NT2/D1 (cell line): ENCODE results near the gene KIAA1217.

Experiments used
- DNase-seq: peaks from one replicate; pipeline ENCODE4 v3.0.0-alpha.2; 2011; ENCODE audit warnings: low read depth, low spot score
- H3K27me3 ChIP-seq: 2 replicates; pipeline ENCODE4 v1.6.0; 2011; ENCODE audit warnings: mild to moderate bottlenecking; ENCODE audit not compliant: insufficient read length, insufficient read depth
- H3K36me3 ChIP-seq: 2 replicates; pipeline ENCODE4 v1.6.1; 2011; ENCODE audit warnings: mild to moderate bottlenecking, low read length, mixed read lengths; ENCODE audit not compliant: insufficient read depth, insufficient read length
- H3K4me1 ChIP-seq: 2 replicates; pipeline ENCODE4 v1.5.1; 2011; ENCODE audit not compliant: insufficient read depth, insufficient read length
- H3K4me3 ChIP-seq: 2 replicates; pipeline ENCODE4 v1.5.1; 2011; ENCODE audit warnings: low read depth; ENCODE audit not compliant: insufficient read length
- H3K9ac ChIP-seq: 2 replicates; pipeline ENCODE4 v1.6.0; 2011; ENCODE audit warnings: low read depth; ENCODE audit not compliant: insufficient read length
- H3K9me3 ChIP-seq: 2 replicates; pipeline ENCODE4 v1.5.1; 2011; ENCODE audit warnings: mild to moderate bottlenecking, low read length; ENCODE audit not compliant: insufficient read depth
- SUZ12 ChIP-seq: IDR thresholded peaks from 2 replicates; pipeline ENCODE4 v1.6.1; 2011; ENCODE audit not compliant: insufficient read length, insufficient read depth; ENCODE audit errors: extremely low read depth
- YY1 ChIP-seq: IDR thresholded peaks from 2 replicates; pipeline ENCODE4 v1.6.1; 2011; ENCODE audit not compliant: insufficient read length, insufficient read depth
- ZNF274 ChIP-seq: IDR thresholded peaks from 2 replicates; pipeline ENCODE4 v1.6.1; 2011; ENCODE audit warnings: mild to moderate bottlenecking, low read depth, low read length

KIAA1217 gene

DNA sequence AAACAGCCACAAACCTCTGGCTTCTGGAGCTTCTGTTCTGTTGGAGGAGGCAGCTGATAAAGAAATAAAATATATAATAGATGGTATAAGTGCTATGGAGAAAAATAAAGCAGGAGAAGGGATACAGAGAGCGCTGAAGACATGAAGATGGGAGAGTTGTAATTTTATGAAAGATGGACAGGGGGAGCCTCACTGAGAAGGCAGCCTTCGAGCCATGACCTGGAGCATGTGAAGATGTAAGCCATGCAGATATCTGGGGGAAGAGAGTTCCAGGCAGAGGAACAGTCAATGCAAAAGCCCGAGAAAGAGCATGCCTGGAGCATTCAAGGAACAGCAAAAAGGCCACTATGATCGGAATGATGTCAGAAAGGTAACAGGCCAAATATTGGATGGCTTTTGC is 187.5 kb downstream of the KIAA1217 start:
- Histone ChIP-seq H3K36me3 (peaks cover 20% of the 10 kb centered on the region), H3K9ac (no peak overlapping the region), H3K27me3 (no peaks in the 10 kb centered on the region), H3K4me1 (no peaks in the 10 kb centered on the region), H3K4me3 (no peak overlapping the region), H3K9me3 (no peaks in the 10 kb centered on the region)
- TF ChIP-seq SUZ12 (no peak), YY1 (no peak), ZNF274 (no peak)
- no peak for DNase-seq

DNA sequence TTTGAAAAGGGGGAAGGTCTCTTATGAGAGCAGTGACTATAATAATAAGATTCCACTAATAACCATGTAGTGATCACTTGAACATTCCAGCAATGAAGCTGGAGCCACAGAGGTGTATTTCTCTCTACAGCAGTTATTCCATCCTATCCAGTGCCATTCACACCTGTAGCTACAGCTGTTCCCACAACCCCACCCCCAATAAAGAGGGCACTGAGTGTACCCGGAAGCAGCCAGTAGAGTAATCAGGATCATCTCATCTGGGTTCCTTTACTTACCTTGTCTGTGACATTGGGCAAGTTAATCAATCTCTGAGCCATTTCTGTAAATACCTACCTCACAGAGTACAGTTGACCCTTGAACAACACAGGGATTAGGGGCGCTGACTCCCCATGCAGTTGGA is 188.7 kb downstream of the KIAA1217 start:
- TF ChIP-seq YY1, result no peak
- no peak for TF ChIP-seq SUZ12
- no peak for TF ChIP-seq ZNF274
- Histone ChIP-seq H3K9me3 (no peaks in the 10 kb centered on the region), H3K9ac (no peak overlapping the region), H3K4me3 (no peak overlapping the region), H3K27me3 (no peaks in the 10 kb centered on the region), H3K36me3 (peaks cover 20% of the 10 kb centered on the region), H3K4me1 (no peaks in the 10 kb centered on the region)
- no peak for DNase-seq

- peaks cover 8% of the 10 kb centered on the region for H3K36me3 ChIP-seq
- TF ChIP-seq SUZ12 (no peak), YY1 (no peak), ZNF274 (no peak)
- H3K4me3 ChIP-seq, result no peak overlapping the region
- no peaks in the 10 kb centered on the region for H3K9me3 ChIP-seq
- H3K4me1 ChIP-seq, result no peaks in the 10 kb centered on the region
- DNase-seq, result no peak
- H3K27me3 ChIP-seq, result no peaks in the 10 kb centered on the region
- no peak overlapping the region for H3K9ac ChIP-seq
Observed at GRCh38 chr10:24404567-24404966, 195.6 kb downstream of the KIAA1217 start.

GRCh38 chr10:24405635-24406034 is 196.7 kb downstream of the KIAA1217 start:
- H3K4me1 ChIP-seq, result no peaks in the 10 kb centered on the region
- no peak overlapping the region for H3K9ac ChIP-seq
- no peaks in the 10 kb centered on the region for H3K9me3 ChIP-seq
- H3K27me3 ChIP-seq, result no peaks in the 10 kb centered on the region
- H3K36me3 ChIP-seq, result no peaks in the 10 kb centered on the region
- no peak overlapping the region for H3K4me3 ChIP-seq
- TF ChIP-seq YY1 (no peak), SUZ12 (no peak), ZNF274 (no peak)
- no peak for DNase-seq

- Histone ChIP-seq H3K9ac (no peak overlapping the region), H3K4me3 (no peak overlapping the region), H3K36me3 (no peaks in the 10 kb centered on the region), H3K27me3 (no peaks in the 10 kb centered on the region), H3K9me3 (no peaks in the 10 kb centered on the region), H3K4me1 (no peaks in the 10 kb centered on the region)
- TF ChIP-seq SUZ12, result no peak
- no peak for TF ChIP-seq ZNF274
- no peak for TF ChIP-seq YY1
- no peak for DNase-seq
Observed at GRCh38 chr10:24406809-24407483, 198.0 kb downstream of the KIAA1217 start.

GRCh38 chr10:24407928-24408327 is 199.0 kb downstream of the KIAA1217 start:
- no peak for TF ChIP-seq YY1
- no peak for TF ChIP-seq SUZ12
- TF ChIP-seq ZNF274, result no peak
- Histone ChIP-seq H3K4me3 (no peak overlapping the region), H3K9me3 (no peaks in the 10 kb centered on the region), H3K36me3 (peaks cover 4% of the 10 kb centered on the region), H3K4me1 (no peaks in the 10 kb centered on the region), H3K27me3 (no peaks in the 10 kb centered on the region), H3K9ac (no peak overlapping the region)
- no peak for DNase-seq

DNA sequence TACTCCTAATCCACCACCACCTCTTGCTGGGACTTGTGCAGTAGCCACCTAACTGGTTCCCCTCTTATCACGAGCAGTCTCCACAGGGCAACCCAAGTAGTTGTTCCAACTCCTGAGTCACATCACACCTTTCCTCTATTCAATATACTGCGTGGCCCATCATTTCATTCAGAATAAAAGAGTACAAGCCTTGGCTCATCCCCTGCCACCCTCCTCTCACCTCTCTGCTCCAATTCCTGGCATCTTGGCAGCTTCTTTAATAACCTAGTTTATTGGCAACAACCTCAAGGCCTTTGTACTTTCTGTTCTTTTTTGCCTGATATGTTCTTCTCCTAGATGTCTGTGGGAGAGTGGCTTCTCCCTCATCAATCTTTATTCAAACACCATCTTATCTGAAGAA is 199.4 kb downstream of the KIAA1217 start:
- TF ChIP-seq ZNF274 (no peak), YY1 (no peak), SUZ12 (no peak)
- Histone ChIP-seq H3K4me1 (no peaks in the 10 kb centered on the region), H3K27me3 (no peaks in the 10 kb centered on the region), H3K4me3 (no peak overlapping the region), H3K9ac (no peak overlapping the region), H3K36me3 (peaks cover 4% of the 10 kb centered on the region), H3K9me3 (0 out of 2 replicates have a peak, but pooled peaks cover 2% of the 10 kb centered on the region)
- DNase-seq, result no peak
